K562 (cell line): ENCODE results near the gene YPEL1. TPM values are rescaled to one million over a fixed set of nuclear protein-coding genes. Genes with fewer than 3 reads are reported as not detected.
A peak's percentile ranks its signal among the peaks of the same experiment; 100 is the strongest.

Experiments used
- CREBBP ChIP-seq: IDR thresholded peaks from one replicate; pipeline ENCODE4 v1.6.1; 2012; ENCODE audit warnings: low read depth, mild to moderate bottlenecking, control low read depth, inconsistent platforms, low read length
- ELF4 ChIP-seq: fragments of 450-650 bp; formaldehyde crosslinking; IDR thresholded peaks from 2 replicates; pipeline ENCODE4 v1.4.0; 2022; ENCODE audit warnings: missing genetic modification characterization
- JUNB ChIP-seq: fragments of 450-650 bp; formaldehyde crosslinking; conservative IDR thresholded peaks from 2 replicates; pipeline ENCODE4 v1.4.0; 2020; ENCODE audit warnings: mild to moderate bottlenecking
- KDM5B ChIP-seq: fragments of 200-600 bp; sonication (generic); IDR thresholded peaks from 2 replicates; pipeline ENCODE4 v1.6.1; 2012; ENCODE audit warnings: low read depth, mild to moderate bottlenecking, moderate library complexity, low read length, control low read depth, inconsistent platforms; ENCODE audit not compliant: insufficient replicate concordance
- L3MBTL2 ChIP-seq: fragments of 450-650 bp; IDR thresholded peaks from 2 replicates; pipeline ENCODE4 v1.6.1; 2016; ENCODE audit warnings: mild to moderate bottlenecking, moderate library complexity
- NFXL1 ChIP-seq: fragments of 450-650 bp; formaldehyde crosslinking; IDR thresholded peaks from 2 replicates; pipeline ENCODE4 v1.4.0; 2021; ENCODE audit warnings: mild to moderate bottlenecking
- POLR2A ChIP-seq: fragments of 450-650 bp; conservative IDR thresholded peaks from 2 replicates; pipeline ENCODE4 v1.6.1; 2016
- POU5F1 ChIP-seq: fragments of 150-350 bp; IDR thresholded peaks from 2 replicates; pipeline ENCODE4 v1.6.1; 2014; ENCODE audit warnings: borderline replicate concordance, low read length, low read depth, mild to moderate bottlenecking; ENCODE audit not compliant: partially characterized antibody
- RB1 ChIP-seq: fragments of 450-650 bp; IDR thresholded peaks from 2 replicates; pipeline ENCODE4 v1.6.1; 2017; ENCODE audit warnings: low read depth, mild to moderate bottlenecking
- RBM15 ChIP-seq: fragments of 200-400 bp; formaldehyde crosslinking; IDR thresholded peaks from 2 replicates; pipeline ENCODE4 v1.6.1; 2018; ENCODE audit warnings: mild to moderate bottlenecking, low read length, moderate library complexity; ENCODE audit not compliant: insufficient read depth
- SP2 ChIP-seq: IDR thresholded peaks from 2 replicates; pipeline ENCODE4 v1.6.1; 2011; ENCODE audit warnings: mild to moderate bottlenecking, low read depth, low read length, moderate library complexity; ENCODE audit not compliant: poor library complexity, severe bottlenecking; ENCODE audit errors: extremely low read depth
- SRSF1 ChIP-seq: fragments of 200-400 bp; formaldehyde crosslinking; IDR thresholded peaks from 2 replicates; pipeline ENCODE4 v1.6.1; 2017; ENCODE audit warnings: mild to moderate bottlenecking, low read depth, low read length, moderate library complexity
- ZNF133 ChIP-seq: fragments of 250-450 bp; sonication (Bioruptor Pico); IDR thresholded peaks from 2 replicates; pipeline ENCODE4 v1.4.0; 2020; ENCODE audit warnings: mild to moderate bottlenecking
- ZNF282 ChIP-seq: sonication (generic); formaldehyde crosslinking; IDR thresholded peaks from 2 replicates; pipeline ENCODE4 v1.8.1; 2023; ENCODE audit warnings: missing genetic modification reagents
- ZNF785 ChIP-seq: fragments of 250-450 bp; sonication (Bioruptor Pico); IDR thresholded peaks from 2 replicates; pipeline ENCODE4 v1.4.0; 2020; ENCODE audit warnings: mild to moderate bottlenecking
- polyA plus RNA-seq, 8 experiments: library from polyadenylated mRNA; depleted of rRNA in 4 of 8; stranded (reverse) in 5 of 8; unstranded in 3 of 8; fragments of >200 nt; fragmentation: Nextera tagmentation in 2 of 8; fragmentation: Illumina TruSeq in 1 of 8; extraction: Ambion mirVana in 2 of 8; extraction: Trizol in 1 of 8; gene quantifications; 2 replicates each; pipeline versions ENCODE4 v1.2.1 to v1.2.3, GENCODE V29; 2011 to 2014; ENCODE audit warnings: inconsistent platforms in 1 of 8, missing spikeins in 1 of 8
- total RNA-seq, 7 experiments: library from RNA; depleted of rRNA in 6 of 7; stranded (reverse); fragments of >200 nt in 6 of 7; fragmentation: Illumina TruSeq in 2 of 7; extraction: Trizol in 2 of 7; gene quantifications; 2 replicates each; pipeline versions ENCODE4 v1.2.1 to v1.2.3, GENCODE V29; 2011 to 2021; ENCODE audit warnings: low replicate concordance in 1 of 7
- TF ChIP-seq, protein P1 (sequence below): fragments of 250-450 bp; sonication (Bioruptor Pico); IDR thresholded peaks from 2 replicates; pipeline ENCODE4 v1.8.0; 2022; ENCODE audit warnings: moderate library complexity, mild to moderate bottlenecking, inconsistent platforms
- TF ChIP-seq, protein P2 (sequence below), 2 experiments: fragments of 450-650 bp in 1 of 2; sonication (generic) in 1 of 2; formaldehyde crosslinking; conservative IDR thresholded peaks; 2 replicates each; pipeline versions ENCODE4 v1.4.0 to v1.8.1; 2020 to 2022; ENCODE audit warnings: mild to moderate bottlenecking in 1 of 2, missing genetic modification reagents in 1 of 2
- TF ChIP-seq, protein P3 (sequence below): fragments of 450-650 bp; formaldehyde crosslinking; IDR thresholded peaks from 2 replicates; pipeline ENCODE4 v1.4.0; 2022; ENCODE audit warnings: mild to moderate bottlenecking, moderate library complexity
- TF ChIP-seq, protein P4 (sequence below): sonication (generic); formaldehyde crosslinking; IDR thresholded peaks from 2 replicates; pipeline ENCODE4 v1.8.1; 2022; ENCODE audit warnings: missing genetic modification reagents
- TF ChIP-seq, protein P5 (sequence below): fragments of 250-450 bp; sonication (Bioruptor Pico); IDR thresholded peaks from 2 replicates; pipeline ENCODE4 v1.8.0; 2021; ENCODE audit warnings: borderline replicate concordance, mild to moderate bottlenecking, moderate library complexity; ENCODE audit not compliant: poor library complexity, severe bottlenecking

Gene YPEL1
- total and polyA plus RNA-seq, 9 of the 15 experiments (the other 6 are each of a cell fraction or from before 2014, with no cell fraction given): 0.07 to 2.2 (median 0.46) TPM

DNA sequence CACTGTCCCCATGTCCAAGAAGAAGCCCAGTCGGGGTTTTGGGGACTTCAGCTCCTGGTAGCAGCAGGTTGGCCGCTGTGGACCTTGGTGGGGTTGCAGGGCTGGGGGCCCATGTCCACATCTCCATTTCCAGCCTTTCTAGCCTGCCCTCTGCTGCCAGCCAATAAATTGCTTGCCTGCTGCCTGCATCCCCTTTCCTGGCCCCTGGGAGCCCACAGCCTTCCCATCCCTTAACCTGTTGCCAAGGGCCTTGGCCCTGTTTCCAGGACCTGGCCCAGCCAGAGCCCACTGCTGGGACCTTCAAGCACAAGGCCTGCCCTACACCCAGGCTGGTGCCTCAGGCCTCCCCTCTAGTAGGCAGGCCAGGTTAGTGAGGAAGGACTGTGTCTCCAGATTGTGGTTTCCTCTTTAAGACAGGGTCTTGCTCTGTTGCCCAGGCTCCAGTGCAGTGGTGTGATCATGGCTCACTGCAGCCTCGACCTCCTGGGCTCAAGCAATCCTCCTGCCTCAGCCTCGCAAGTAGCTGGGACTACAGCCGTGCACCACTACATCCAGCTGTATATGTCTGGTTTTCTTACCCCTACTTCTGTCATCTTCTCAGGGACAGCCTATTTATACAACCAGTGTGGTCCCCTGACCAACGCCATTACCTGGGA is 40.0 kb downstream of the YPEL1 start (continued):
- no peak for TF ChIP-seq L3MBTL2
- TF ChIP-seq ZNF133 (CRISPR knock-in tag): no peak
- TF ChIP-seq, protein P1, sequence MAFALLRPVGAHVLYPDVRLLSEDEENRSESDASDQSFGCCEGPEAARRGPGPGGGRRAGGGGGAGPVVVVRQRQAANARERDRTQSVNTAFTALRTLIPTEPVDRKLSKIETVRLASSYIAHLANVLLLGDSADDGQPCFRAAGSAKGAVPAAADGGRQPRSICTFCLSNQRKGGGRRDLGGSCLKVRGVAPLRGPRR (CRISPR knock-in tag): peak; percentile 45; the same call in 1 of the 2 replicates
- TF ChIP-seq CREBBP: no peak
- no peak for TF ChIP-seq SP2
- TF ChIP-seq, protein P2, sequence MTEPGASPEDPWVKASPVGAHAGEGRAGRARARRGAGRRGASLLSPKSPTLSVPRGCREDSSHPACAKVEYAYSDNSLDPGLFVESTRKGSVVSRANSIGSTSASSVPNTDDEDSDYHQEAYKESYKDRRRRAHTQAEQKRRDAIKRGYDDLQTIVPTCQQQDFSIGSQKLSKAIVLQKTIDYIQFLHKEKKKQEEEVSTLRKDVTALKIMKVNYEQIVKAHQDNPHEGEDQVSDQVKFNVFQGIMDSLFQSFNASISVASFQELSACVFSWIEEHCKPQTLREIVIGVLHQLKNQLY (CRISPR knock-in tag; conservative IDR thresholded peaks at IDR 0.05): 0 out of 4 replicates have a peak, but pooled peaks of 1 of the 2 experiments have one; percentile 42
- TF ChIP-seq NFXL1 (CRISPR knock-in tag): no peak
- no peak for TF ChIP-seq RBM15
- TF ChIP-seq SRSF1: no peak
- TF ChIP-seq RB1: no peak
- TF ChIP-seq, protein P3, sequence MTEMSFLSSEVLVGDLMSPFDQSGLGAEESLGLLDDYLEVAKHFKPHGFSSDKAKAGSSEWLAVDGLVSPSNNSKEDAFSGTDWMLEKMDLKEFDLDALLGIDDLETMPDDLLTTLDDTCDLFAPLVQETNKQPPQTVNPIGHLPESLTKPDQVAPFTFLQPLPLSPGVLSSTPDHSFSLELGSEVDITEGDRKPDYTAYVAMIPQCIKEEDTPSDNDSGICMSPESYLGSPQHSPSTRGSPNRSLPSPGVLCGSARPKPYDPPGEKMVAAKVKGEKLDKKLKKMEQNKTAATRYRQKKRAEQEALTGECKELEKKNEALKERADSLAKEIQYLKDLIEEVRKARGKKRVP (CRISPR knock-in tag): no peak
- TF ChIP-seq JUNB (CRISPR knock-in tag): peak; percentile 55; the same call in 1 of the 2 replicates
- TF ChIP-seq ZNF785 (CRISPR knock-in tag): no peak
- 0 out of 2 replicates have a peak, but pooled peaks have one; percentile 42 for TF ChIP-seq ZNF282 (CRISPR knock-in tag)
- no peak for TF ChIP-seq POU5F1
- no peak for TF ChIP-seq POLR2A
- TF ChIP-seq KDM5B: no peak
- TF ChIP-seq, protein P4, sequence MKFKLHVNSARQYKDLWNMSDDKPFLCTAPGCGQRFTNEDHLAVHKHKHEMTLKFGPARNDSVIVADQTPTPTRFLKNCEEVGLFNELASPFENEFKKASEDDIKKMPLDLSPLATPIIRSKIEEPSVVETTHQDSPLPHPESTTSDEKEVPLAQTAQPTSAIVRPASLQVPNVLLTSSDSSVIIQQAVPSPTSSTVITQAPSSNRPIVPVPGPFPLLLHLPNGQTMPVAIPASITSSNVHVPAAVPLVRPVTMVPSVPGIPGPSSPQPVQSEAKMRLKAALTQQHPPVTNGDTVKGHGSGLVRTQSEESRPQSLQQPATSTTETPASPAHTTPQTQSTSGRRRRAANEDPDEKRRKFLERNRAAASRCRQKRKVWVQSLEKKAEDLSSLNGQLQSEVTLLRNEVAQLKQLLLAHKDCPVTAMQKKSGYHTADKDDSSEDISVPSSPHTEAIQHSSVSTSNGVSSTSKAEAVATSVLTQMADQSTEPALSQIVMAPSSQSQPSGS (CRISPR knock-in tag): no peak; the same call in 1 of the 2 replicates
- TF ChIP-seq, protein P5, sequence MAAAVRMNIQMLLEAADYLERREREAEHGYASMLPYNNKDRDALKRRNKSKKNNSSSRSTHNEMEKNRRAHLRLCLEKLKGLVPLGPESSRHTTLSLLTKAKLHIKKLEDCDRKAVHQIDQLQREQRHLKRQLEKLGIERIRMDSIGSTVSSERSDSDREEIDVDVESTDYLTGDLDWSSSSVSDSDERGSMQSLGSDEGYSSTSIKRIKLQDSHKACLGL (CRISPR knock-in tag): no peak
- TF ChIP-seq ELF4 (CRISPR knock-in tag): no peak
